MM.1S (cell line): ENCODE results near the gene ERO1B.

Experiments
- CTCF ChIP-seq: fragments of 300-600 bp; sonication (generic); IDR thresholded peaks from 2 replicates; pipeline ENCODE4 v1.5.1; 2016; ENCODE audit warnings: antibody characterized with exemption, low read length, mixed read lengths
- EZH2 ChIP-seq: fragments of 300-600 bp; sonication (generic); optimal IDR thresholded peaks from 2 replicates; pipeline ENCODE3; 2017; ENCODE audit warnings: low read depth, mild to moderate bottlenecking, antibody characterized with exemption, low read length, mixed read lengths

DNA sequence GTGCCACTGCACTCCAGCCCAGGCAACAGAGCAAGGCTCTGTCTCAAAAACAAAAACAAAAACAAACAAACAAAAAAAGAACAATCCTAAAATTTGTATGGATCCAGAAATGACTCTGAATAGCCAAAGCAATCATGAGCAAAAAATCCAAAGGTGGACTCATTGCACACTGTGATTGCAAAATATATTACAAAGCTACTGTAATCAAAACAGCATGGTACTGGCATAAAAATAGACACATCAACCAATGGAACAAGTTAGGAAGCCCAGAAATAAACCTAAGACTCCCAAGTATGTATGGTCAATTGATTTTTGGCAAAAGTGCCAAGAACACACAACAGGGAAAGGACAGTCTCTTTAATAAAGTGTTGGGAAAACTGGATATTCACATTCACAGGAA lies 19.9 kb downstream of the ERO1B start:
- TF ChIP-seq CTCF (no peak), EZH2 (no peak)
